ENCODE data around the gene STEAP3. TPM values are rescaled to one million over a fixed set of nuclear protein-coding genes. Genes with fewer than 3 reads are reported as not detected.

STEAP3 gene
- polyA plus RNA-seq, 1 donor from 2014 or later = not detected

DNA sequence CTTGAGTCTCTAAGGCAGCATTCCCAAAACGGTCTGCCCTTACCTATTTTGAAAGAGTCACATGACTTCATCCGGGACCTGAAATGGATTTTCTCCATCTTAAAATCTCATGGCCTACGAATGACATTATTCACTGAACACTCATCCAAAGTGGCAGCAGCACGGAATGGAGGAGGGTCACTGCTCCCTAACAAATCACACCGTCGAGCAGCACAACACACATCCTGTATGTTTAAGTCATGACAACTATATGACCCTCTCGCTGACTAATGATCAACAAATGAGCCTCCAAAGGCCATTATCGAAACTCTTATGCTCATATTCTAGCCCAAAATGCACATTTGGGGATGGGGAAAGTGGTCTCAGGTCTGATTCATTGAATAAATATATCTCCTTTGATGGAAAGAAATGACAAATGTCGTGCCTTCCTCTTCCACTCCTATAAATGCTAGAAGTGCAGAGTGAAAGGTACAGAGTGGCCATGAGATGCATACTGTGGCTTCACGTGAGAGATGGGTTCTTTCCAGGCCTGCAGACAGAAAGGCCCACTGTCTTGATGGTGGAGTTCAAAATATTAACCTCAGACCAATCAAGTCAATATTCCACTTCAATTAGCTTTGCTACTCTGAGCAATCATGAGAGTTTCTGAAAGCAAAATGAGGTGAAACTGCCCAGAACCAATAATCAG lies 72.2 kb downstream of the STEAP3 start:
- no peak for TF ChIP-seq EZH2 (IDR thresholded peaks at IDR 0.05; ENCODE audit: borderline replicate concordance, insufficient read depth, low read length, poor library complexity, severe bottlenecking)
- no peak for TF ChIP-seq MXI1 (conservative IDR thresholded peaks at IDR 0.05; ENCODE audit: poor library complexity, severe bottlenecking)
- no peak for TF ChIP-seq RAD21 (conservative IDR thresholded peaks at IDR 0.05)
- no peak for TF ChIP-seq SMC3 (conservative IDR thresholded peaks at IDR 0.05; ENCODE audit: poor library complexity)

DNA sequence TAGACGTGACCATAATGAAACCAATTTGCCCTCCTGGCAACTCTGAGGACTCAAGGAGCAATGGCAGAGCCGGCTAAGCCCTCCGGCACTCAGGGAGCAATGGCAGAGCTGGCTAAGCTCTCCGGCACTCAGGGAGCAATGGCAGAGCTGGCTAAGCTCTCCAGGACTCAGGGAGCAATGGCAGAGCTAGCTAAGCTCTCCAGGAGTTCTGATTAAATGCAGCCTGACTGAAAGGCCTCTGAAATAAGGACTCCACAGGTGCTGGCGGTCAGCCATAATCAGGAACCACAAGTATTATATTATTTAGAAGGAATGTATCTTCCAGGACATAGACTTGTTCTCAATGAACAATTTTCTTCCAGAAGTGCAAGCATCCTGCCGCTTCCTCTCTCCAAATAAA lies 77.8 kb downstream of the STEAP3 start:
- H3K9me3 ChIP-seq (ENCODE audit: low read length) = no peaks in the 10 kb centered on the region
- H3K9ac ChIP-seq (ENCODE audit: low read length) = no peak overlapping the region
- H3K9me2 ChIP-seq (ENCODE audit: insufficient read depth, low read length) = no peaks in the 10 kb centered on the region
- no peak overlapping the region for H2AFZ ChIP-seq (ENCODE audit: low read depth, low read length)
- H3K27ac ChIP-seq (ENCODE audit: low read length) = no peak overlapping the region
- H3K79me2 ChIP-seq (replicated peaks; ENCODE audit: insufficient read depth, low read length) = no peaks in the 10 kb centered on the region
- H3K36me3 ChIP-seq (ENCODE audit: insufficient read depth, low read length) = no peaks in the 10 kb centered on the region
- H3K4me3 ChIP-seq (ENCODE audit: low read length) = no peak overlapping the region
- no peaks in the 10 kb centered on the region for H3F3A ChIP-seq (ENCODE audit: insufficient read depth, low read length, poor library complexity, severe bottlenecking)
- TF ChIP-seq EZH2 (IDR thresholded peaks at IDR 0.05; ENCODE audit: borderline replicate concordance, insufficient read depth, low read length, poor library complexity, severe bottlenecking) = no peak
- no peak for TF ChIP-seq SMC3 (conservative IDR thresholded peaks at IDR 0.05; ENCODE audit: poor library complexity)
- TF ChIP-seq RAD21 (conservative IDR thresholded peaks at IDR 0.05) = no peak
- H3K27me3 ChIP-seq (ENCODE audit: insufficient read depth, low read depth, low read length) = no peaks in the 10 kb centered on the region
- no peaks in the 10 kb centered on the region for H4K20me1 ChIP-seq (ENCODE audit: insufficient read depth)
- H3K4me2 ChIP-seq (ENCODE audit: low read length) = no peak overlapping the region

More for the DNA sequence above, 72.2 kb downstream of the STEAP3 start:
- Histone ChIP-seq H3F3A (ENCODE audit: insufficient read depth, low read length, poor library complexity, severe bottlenecking) (no peaks in the 10 kb centered on the region), H3K4me3 (ENCODE audit: low read length) (no peak overlapping the region), H2AFZ (ENCODE audit: low read depth, low read length) (no peak overlapping the region), H3K79me2 (replicated peaks; ENCODE audit: insufficient read depth, low read length) (no peaks in the 10 kb centered on the region), H3K27me3 (ENCODE audit: insufficient read depth, low read depth, low read length) (no peaks in the 10 kb centered on the region), H3K9ac (ENCODE audit: low read length) (no peak overlapping the region), H3K36me3 (ENCODE audit: insufficient read depth, low read length) (no peaks in the 10 kb centered on the region), H3K4me2 (ENCODE audit: low read length) (no peak overlapping the region), H3K27ac (ENCODE audit: low read length) (no peak overlapping the region), H3K9me3 (ENCODE audit: low read length) (no peaks in the 10 kb centered on the region), H3K9me2 (ENCODE audit: insufficient read depth, low read length) (no peaks in the 10 kb centered on the region), H4K20me1 (ENCODE audit: insufficient read depth) (no peaks in the 10 kb centered on the region)

DNA sequence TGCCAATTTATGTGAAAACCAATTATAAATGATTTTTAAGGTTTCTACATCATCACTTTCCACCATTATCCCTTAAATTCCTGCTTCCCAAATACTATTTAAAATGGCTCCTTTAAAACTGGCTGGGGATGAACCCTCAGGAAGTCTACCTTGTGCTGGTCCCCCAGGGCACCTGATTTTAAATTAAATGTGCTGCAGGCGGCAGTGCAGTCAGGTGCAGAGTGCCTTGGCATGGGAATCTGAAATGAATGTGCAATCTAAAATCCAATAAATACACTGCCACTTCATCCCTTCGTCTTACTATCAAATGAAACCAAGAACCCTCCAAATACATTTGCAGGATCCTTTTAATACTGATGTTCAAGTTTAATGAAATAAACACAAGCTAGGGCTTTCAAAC lies 81.2 kb downstream of the STEAP3 start:
- no peak overlapping the region for H3K4me2 ChIP-seq (ENCODE audit: low read length)
- H3K9me3 ChIP-seq (ENCODE audit: low read length) = no peaks in the 10 kb centered on the region
- H3K27ac ChIP-seq (ENCODE audit: low read length) = no peak overlapping the region
- H4K20me1 ChIP-seq (ENCODE audit: insufficient read depth) = no peaks in the 10 kb centered on the region
- no peaks in the 10 kb centered on the region for H3K79me2 ChIP-seq (replicated peaks; ENCODE audit: insufficient read depth, low read length)
- no peaks in the 10 kb centered on the region for H3K9me2 ChIP-seq (ENCODE audit: insufficient read depth, low read length)
- H3K9ac ChIP-seq (ENCODE audit: low read length) = no peak overlapping the region
- no peak for TF ChIP-seq MXI1 (conservative IDR thresholded peaks at IDR 0.05; ENCODE audit: poor library complexity, severe bottlenecking)
- TF ChIP-seq EZH2 (IDR thresholded peaks at IDR 0.05; ENCODE audit: borderline replicate concordance, insufficient read depth, low read length, poor library complexity, severe bottlenecking) = no peak
- TF ChIP-seq SMC3 (conservative IDR thresholded peaks at IDR 0.05; ENCODE audit: poor library complexity) = no peak
- TF ChIP-seq POLR2AphosphoS5 (IDR thresholded peaks at IDR 0.05) = no peak
- TF ChIP-seq, protein P1, sequence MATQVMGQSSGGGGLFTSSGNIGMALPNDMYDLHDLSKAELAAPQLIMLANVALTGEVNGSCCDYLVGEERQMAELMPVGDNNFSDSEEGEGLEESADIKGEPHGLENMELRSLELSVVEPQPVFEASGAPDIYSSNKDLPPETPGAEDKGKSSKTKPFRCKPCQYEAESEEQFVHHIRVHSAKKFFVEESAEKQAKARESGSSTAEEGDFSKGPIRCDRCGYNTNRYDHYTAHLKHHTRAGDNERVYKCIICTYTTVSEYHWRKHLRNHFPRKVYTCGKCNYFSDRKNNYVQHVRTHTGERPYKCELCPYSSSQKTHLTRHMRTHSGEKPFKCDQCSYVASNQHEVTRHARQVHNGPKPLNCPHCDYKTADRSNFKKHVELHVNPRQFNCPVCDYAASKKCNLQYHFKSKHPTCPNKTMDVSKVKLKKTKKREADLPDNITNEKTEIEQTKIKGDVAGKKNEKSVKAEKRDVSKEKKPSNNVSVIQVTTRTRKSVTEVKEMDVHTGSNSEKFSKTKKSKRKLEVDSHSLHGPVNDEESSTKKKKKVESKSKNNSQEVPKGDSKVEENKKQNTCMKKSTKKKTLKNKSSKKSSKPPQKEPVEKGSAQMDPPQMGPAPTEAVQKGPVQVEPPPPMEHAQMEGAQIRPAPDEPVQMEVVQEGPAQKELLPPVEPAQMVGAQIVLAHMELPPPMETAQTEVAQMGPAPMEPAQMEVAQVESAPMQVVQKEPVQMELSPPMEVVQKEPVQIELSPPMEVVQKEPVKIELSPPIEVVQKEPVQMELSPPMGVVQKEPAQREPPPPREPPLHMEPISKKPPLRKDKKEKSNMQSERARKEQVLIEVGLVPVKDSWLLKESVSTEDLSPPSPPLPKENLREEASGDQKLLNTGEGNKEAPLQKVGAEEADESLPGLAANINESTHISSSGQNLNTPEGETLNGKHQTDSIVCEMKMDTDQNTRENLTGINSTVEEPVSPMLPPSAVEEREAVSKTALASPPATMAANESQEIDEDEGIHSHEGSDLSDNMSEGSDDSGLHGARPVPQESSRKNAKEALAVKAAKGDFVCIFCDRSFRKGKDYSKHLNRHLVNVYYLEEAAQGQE (IDR thresholded peaks at IDR 0.05; ENCODE audit: borderline replicate concordance) = no peak
- no peak for TF ChIP-seq RAD21 (conservative IDR thresholded peaks at IDR 0.05)
- no peak for TF ChIP-seq EP300 (conservative IDR thresholded peaks at IDR 0.05; ENCODE audit: poor library complexity, severe bottlenecking)
- TF ChIP-seq TAF1 (IDR thresholded peaks at IDR 0.05; ENCODE audit: low read depth) = no peak
- TF ChIP-seq, protein P2, sequence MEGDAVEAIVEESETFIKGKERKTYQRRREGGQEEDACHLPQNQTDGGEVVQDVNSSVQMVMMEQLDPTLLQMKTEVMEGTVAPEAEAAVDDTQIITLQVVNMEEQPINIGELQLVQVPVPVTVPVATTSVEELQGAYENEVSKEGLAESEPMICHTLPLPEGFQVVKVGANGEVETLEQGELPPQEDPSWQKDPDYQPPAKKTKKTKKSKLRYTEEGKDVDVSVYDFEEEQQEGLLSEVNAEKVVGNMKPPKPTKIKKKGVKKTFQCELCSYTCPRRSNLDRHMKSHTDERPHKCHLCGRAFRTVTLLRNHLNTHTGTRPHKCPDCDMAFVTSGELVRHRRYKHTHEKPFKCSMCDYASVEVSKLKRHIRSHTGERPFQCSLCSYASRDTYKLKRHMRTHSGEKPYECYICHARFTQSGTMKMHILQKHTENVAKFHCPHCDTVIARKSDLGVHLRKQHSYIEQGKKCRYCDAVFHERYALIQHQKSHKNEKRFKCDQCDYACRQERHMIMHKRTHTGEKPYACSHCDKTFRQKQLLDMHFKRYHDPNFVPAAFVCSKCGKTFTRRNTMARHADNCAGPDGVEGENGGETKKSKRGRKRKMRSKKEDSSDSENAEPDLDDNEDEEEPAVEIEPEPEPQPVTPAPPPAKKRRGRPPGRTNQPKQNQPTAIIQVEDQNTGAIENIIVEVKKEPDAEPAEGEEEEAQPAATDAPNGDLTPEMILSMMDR (IDR thresholded peaks at IDR 0.05; ENCODE audit: poor library complexity, severe bottlenecking) = no peak
- no peak overlapping the region for H3K4me3 ChIP-seq (ENCODE audit: low read length)
- no peak overlapping the region for H2AFZ ChIP-seq (ENCODE audit: low read depth, low read length)
- no peaks in the 10 kb centered on the region for H3K27me3 ChIP-seq (ENCODE audit: insufficient read depth, low read depth, low read length)
- no peaks in the 10 kb centered on the region for H3K36me3 ChIP-seq (ENCODE audit: insufficient read depth, low read length)
- H3F3A ChIP-seq (ENCODE audit: insufficient read depth, low read length, poor library complexity, severe bottlenecking) = no peaks in the 10 kb centered on the region
